Stimulated activated CD8-positive, alpha-beta memory T cell treated with anti-CD3 and anti-CD28 coated beads, Interleukin-15, amount 100 ng/mL, for 24 hours (primary cell): ENCODE measurements around the gene CYP2A6.
"Not testable (repeated sequence)": the region's sequence is repeated elsewhere in the genome, so short reads cannot be mapped to it uniquely, and the experiment has no call there.

Experiments
- DNase-seq: peaks from one replicate; pipeline ENCODE4 v3.0.0-alpha.2; 2020; ENCODE audit warnings: low read depth

Gene CYP2A6

DNA sequence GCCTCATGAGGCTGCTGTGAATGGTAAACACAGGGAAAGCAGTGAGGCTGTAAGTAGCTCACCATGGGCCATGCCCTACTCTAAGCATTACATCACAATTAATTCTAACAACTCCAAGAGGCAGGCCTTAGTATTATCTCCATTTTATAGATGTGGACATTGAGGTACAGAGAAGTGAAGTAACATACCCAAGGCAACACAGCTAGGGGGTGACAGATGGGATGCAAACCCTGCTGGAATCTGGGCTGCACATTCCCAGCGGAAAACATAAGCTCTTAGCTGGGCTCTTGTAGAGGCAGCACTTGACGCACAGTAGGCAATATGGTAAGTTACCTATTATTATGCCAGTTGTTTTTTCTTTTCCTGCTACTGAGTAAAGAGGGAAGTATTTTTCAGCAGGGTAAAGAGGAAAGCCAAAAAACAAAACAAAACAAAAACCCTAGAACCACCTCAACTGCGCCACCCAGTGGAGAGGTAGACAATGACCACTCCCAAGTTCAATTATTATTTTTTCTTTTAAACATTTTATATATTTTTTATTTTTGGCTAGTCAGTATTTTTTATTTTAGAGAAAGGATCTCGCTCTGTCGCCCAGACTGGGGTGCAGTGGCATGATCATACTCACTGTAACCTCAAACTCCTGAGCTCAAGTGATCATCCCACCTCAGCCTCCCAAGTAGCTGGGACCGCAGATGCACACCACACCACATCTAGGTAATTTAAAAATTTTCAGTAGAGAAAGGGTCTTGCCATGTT lies 30.6 kb downstream of the CYP2A6 start:
- not testable (repeated sequence) for DNase-seq

DNA sequence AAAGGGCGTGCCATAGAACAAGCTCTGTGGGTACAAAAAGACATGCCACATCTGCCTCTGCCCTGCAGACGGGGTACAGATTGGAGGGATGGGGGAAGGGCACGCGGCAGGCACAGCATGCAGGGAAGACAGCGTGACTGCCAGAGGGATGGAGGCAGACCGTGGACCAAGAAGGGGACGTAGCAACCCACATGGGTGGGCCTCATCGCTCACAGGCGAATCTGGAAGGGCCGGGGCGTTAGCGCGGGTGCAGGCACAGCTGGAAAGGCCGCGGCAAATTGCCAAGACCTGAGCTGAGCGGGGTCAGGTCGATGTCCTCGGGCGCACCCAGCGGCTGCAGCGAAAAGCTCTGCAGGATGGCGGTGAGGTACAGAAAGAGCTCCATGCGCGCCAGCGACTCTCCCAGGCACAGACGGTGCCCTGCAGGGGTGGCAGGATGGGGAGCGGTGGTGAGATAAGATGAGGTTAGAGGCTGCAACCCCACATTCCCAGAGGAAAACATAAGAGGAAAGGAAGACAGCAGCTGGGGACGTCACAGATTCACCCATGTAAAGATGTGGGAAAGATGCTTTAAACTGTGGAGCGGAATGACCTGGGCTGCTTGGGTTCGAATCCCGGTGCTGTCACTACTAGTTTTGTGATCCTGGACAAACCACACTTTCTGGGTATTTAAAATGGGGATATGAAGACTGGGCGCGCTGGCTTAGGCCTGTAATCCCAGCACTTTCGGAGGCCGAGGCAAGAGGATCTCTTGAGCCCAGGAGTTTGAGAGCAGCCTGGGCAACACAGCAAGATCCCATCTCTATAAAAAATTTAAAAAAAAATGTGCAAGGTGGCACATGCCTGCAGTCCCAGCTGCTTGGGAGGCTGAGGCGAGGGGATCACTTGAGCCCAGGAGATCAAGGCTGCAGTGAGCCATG lies 31.5 kb downstream of the CYP2A6 start:
- not testable (repeated sequence) for DNase-seq

DNA sequence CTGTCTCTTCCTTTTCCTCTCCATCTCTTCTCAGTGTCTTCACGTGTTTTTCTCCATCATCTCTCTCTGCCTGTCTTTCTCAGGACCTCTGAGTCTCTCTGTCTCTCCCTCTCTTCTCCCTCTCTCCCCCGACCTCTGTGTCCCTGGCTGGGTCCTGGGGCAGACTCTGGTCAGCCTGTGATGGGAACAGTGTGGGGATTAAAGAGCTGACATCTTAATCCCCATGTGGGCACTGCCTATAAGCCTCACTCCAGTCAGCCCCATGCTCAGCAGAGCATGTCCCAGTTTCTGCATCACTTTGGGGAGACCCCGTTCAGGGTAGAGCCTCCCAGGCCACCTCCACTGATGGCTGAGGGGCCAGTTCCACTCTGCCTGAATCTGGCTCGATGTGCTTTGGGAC lies 35.0 kb downstream of the CYP2A6 start:
- DNase-seq, result no peak

DNA sequence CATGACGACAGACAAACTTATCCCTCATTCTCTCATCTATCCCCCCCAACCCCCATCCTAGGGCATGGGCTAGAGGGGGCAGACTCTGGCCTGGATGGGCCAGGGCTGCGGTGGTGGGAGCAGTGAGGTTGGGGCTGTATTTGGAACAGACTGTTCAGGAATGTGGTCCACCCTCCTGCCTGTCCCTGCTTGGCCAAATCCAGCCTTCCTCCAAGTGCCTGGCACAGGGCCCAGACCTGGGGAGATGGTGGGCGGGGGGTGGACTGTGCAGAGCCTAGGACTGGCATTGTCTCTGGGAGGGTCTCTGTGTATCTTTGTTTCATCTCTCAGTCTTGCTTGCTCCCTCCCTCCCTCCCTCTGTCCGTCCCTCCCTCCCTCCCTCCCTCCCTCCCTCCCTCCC lies 37.1 kb downstream of the CYP2A6 start:
- DNase-seq, result no peak

DNA sequence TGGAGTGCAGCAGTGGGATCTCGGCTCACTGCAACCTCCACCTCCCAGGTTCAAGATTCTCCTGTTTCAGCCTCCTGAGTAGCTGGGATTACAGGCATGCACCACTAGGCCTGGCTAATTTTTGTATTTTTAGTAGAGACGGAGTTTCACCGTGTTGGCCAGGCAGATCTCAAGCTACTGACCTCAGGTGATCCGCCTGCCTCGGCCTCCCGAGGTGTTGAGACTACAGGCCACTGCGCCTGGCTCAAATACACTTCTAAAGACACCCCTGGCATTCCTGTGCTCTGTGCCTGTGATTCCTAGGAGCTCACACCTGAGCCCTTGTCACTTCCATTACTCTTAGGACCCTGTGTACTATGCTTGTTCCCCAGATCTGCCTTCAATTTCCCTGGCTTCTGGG lies 37.7 kb downstream of the CYP2A6 start:
- not testable (repeated sequence) for DNase-seq

DNA sequence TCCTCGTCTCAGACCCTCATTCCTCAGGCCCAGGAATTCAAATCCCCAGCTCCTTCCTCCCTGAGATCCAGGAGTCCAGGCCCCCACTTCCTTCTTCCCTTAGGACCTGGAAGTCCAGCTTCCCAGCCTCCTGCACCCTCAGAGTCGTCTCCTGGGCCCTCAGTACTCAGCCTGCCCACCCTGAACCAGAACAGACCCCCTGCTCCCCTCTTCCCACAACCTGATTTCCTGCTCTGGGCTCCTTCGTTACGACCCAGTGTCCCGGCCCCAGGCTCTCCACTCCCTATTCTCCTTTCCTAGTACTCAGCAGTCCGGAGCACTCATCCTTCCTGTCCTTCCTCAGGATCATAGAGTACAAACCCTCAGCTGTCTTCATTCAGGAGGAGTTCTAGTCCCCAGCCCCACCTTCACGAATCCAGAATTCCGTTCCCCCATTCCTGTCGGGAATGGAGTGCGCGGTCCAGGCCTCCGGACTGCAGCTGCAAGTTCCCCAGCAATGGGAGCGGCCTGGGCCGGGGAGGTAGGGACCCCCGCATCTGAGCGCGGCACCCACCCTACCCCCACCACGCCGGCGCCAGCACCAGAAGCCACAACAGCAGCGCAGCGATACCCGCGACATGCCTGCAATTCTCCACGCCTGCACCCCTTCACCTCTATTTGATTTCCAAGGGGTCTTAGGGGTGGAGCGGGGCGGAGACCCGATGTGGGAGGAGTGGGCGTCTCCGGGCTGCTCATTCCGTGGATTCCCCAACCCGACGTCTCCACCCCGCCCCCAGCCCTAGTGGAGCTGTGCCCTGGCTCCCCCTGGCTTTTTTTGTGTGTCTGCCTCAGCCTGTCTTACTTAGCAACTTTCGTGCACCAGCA lies 38.5 kb downstream of the CYP2A6 start:
- DNase-seq, result no peak

DNA sequence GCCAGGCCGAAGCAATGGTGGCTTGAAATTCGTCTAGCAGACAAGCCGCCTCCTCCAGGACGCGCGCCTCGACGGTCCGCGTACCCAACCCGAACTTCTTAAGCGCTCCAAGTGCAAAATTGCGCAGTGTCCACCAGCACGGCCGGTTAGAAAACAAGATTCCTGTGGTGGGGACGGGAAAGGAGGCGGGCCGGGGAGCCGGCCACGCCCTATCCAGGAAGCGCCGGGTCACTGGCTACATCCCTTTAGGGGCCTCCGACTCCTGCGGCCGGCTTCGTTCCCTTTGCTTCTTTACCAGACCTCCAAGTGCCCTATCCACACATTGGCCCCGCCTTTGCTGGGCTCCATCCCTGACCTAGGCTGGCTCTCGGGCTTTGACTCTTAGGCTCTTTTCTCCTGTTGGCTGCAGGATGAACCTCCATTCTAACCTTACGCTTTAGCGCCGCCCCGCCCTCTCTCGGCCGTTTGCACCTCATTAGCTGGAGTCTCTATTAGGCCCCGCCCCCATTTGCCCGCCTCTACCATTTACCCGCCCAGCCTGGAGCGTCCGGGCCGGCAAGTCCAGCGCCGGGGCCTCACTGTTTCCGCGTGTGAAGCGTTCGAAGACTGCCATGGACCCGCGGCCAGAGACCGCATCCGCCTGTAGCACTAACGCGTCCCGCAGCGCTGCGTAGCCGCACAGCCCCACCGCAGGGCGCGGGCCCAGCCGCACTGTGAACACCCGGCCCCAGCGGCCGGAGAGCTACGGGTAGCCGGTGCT lies 39.4 kb downstream of the CYP2A6 start:
- DNase-seq, result not testable (repeated sequence)

DNA sequence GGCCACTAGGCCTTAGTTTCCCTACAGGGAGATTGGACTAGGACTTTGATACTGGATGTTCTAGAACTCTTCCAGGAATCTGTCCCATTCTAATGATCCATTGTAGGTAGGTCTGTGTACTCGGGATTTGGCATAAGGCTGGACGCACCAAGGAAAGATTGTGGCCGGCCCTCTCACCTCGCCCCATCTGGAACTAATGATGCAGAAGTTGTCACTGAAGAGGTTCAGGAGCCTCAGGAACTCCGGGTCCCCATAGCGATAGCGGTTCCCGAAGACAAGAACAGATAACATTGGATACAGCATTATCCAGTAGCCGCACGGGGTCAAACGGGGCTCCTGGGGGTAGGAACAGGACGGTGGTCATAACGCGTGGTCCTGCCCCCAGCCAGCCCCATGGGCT lies 40.1 kb downstream of the CYP2A6 start:
- DNase-seq, result no peak

DNA sequence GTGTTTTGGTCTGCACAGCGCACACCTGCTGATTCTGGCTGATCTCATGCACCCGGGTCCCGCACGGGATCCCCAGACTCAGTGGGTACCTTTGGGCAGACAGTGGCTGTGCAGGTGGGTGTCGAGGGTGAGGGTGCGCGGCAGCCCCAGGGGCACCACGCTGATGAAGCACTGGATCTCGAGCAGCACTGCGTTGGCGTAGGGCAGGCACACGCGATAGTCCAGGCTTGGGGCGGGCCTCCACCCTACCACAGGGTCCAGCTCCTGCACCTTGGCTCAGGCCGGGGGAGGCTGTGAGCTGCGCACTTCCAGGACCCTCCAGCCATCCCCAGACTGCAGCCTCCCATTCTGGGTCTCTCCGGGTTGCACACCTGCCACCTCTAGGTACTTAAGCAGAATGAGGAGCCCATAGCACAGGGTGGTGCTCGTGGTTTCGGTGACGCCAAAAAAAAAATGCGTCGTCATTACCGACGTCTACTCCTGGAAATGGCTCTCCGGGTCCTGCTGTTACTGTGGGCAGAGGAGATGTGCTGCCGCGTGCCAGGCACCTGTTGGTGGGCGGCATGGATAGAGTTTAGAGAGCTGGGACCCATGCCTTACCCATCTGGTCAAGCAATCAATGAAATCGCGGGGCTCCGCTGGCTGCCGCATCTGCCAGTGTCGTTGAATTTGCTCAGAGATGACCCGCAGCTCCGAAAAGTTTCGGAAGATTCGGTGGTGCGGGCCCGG lies 40.7 kb downstream of the CYP2A6 start:
- no peak for DNase-seq

DNA sequence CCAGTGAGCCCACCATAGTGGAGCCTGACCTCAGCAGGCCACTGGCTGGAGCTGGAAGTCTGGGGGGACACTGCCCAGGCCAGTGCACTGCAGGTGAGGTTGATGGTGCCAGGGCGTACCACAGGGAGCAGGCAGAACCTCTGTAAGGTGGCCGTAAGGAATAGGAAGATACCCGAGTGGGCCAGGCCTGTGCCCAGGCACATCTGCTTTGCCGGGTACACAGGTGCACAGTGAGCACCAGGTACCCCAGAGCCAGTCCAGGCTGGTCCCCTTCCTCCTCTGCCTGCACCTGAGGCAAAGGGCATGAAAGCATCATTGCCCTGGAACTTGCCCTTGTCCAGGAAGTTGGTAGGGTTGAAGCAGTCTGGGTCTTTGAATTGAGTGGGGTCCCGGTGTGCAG lies 41.8 kb downstream of the CYP2A6 start:
- DNase-seq, result no peak

DNA sequence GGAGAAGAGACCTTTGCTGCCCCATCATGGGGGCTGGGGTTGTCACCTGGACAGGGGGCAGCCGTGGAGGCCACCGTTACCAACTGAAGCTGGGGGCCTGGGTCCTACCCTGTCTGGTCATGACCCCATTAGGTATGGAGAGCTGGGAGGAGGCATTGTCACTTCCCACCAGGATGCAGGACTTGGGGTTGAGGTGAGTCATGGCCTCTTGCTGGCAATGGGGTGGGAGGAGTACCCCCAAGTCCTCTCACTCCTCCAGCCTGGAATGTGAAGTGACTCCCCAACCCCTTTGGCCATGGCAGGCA lies 42.3 kb downstream of the CYP2A6 start:
- DNase-seq, result no peak

DNA sequence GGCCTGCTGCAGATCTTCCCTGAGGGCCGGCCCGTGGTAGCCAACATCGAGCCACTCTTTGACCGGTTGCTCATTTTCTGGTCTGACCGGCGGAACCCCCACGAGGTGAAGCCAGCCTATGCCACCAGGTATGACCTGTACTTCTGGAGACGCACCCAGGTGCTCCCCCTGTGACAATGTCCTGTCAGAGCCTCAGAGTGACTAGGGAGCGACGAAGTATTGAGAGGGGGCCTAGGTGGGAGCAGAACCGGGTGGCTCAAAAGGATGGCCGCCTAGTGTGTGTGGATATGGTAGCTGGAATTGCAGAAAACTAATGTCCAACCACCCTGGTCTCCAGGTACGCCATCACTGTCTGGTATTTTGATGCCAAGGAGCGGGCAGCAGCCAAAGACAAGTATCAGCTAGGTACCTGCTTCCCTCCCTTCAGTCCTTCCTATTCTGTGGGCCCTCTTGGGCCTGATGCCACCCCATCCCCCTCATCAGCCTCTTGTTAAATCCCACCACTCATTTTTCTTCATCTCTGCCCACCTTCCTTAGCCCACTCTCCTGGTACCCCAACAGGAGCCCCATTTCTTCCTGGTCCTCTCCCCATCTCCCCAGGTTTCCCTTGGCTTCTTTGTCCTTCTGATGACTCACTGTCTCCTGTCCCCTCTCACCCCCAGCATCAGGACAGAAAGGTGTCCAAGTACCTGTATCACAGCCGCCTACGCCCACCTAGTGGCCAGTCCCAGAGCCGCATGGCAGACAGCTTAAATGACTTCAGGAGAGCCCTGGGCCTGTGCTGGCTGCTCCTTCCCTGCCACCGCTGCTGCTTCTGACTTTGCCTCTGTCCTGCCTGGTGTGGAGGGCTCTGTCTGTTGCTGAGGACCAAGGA lies 42.9 kb downstream of the CYP2A6 start:
- no peak for DNase-seq

DNA sequence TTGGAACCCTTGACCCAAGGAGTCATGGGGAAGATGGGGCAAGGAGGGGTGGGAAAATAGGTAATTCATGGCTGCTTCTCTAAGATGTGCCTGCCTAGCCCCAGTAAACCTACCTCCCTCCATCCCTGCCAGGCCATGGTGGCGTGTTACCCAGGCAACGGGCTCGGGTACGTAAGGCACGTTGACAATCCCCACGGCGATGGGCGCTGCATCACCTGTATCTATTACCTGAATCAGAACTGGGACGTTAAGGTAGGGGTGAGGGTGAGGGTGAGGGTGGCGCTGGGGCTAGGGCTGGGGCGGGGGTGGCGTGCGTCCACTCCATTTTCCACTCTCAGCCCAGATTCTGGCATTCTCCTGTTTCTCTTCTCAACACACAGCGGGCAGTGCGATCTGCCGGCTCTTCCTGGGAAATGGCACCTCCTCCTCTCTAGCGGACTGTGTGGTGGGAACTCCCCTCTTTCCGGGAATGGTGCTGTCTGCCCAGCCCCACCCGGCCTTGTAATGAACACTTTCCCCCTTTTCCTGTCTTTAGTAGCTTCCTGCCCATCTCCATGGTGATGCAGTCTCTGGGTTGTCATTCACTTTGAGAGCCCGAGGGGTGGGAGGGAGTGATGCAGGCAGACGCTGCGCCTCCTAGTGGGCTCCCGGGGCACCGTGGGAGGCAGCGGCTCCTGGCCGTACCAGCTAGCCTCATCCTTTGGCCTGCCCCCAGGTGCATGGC lies 43.7 kb downstream of the CYP2A6 start:
- no peak for DNase-seq

DNA sequence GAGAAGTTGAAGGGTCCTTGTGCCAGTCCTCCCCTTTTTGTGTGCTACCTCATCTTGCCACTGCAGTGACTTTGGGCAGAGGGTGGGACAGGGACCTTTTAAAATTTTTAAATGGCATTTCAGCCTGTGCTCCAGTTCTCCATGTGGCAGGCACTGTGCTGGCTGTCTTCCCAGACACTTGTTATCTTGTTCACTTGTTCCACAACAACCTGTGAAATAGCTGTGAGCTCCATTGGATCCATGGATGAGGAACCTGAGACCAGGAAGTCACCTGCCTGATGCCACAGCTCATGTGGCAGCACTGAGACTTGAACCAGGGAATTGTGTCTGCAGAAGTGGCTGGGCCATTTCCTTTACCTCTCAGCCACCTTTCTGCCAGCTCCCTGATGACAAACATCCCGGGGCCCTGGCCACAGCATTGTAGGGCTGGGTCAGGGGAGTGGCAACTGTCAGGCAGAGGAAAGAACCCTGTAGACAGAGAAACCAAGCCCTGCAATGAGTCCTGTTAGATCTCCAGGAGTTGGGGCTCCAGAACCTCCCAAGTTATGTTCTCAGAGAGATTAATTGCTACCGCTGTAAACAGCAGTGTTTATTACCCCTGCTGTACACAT lies 44.9 kb downstream of the CYP2A6 start:
- DNase-seq, result no peak

DNA sequence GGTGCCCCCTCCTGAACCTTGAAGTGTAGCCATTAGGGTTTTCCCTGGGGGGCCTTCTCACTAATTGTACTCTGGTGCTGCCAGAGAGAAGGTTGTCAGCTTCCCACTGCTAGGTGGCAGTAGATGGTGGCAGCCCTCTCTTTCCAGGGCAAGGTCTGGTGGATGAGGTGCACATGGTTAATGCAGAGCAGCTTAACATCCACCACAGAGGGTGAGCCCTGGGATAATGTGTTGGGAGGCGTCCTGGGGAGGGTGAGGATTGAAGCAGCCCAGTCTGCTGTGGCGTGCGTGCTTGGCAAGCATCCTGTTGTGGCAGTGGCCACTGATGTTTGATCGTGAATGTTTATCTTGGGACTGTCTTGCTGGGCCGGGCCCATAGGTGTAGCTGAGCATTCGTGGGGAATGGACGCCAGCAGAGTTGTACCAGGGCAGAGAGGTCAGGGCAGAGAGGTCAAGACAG lies 45.4 kb downstream of the CYP2A6 start:
- no peak for DNase-seq

DNA sequence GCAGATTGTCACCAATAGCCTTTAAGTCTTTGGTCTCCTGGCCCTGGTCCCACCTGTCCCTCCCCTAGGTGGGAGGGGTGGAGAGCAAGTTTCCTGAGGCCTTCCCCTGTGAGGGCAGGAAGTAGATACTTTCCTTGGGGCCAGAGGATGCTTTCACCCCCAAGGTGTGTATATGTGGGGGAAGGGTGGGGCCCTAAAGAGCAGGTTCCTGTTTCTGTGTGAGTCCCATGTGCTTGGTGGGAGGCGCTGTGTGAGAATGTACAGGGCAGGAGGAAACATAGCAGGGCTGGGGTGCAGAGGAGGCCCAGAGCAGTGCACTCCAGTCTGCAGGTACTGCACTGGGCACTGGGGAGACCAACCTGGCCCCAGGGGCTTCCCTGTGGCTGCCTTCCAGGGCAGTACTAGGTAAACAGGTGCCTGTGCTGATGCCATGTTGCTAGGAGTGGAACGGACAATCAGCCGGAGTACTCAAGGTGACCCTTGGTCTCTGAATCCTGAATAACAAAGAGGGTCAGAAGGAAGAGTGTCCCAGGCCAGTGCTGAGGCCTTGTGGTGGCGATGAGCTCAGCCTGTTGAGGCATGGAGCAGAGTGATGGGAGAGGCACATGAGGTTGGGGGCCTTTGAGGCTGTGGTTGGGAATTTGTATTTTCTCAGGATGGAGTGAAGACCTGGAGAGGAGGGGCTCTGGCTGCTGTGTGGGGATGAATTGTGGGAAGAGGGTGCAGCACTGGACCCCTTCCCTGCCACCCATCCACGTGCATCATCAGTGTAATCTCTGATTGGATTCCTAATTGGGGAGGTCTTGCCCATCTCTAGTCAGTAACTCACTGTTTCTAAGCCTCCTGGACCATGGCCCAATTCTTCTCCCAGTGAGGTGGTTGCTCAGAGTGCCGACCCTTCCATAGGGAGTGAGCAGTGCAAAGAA lies 46.1 kb downstream of the CYP2A6 start:
- no peak for DNase-seq

DNA sequence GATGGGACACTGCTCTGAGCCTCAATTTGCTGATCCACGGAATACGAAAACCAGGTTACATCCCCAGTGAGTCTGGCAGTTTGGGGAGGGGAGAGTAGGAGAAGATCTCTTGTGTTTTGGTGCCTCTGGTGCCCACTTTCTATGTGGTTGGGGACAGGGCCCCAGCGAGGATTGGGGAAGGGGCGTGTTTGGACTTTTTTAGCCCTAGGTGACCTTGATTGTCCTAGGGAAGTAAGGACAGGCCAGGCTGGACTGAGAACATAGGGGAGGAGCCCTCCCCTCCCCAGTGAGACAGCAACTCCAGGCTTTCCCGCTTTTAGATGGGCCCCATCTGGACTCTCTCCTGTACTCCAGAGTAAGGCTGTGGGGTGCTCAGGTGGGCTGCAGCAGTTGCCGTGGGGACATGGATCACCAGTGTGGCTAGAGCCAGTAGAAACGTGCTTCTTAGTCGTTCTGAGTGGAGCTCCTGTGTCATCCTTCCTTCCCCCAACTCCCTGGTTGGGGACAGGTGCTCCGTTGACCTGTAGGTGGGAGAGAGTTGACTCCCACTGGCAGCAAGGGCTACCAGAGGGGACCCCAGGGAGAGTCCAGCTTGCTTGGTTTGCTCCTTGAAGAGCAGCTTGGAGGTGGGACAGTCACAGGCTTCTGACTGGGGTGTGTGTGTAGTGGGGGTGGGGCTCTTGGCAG lies 46.9 kb downstream of the CYP2A6 start:
- no peak for DNase-seq
